ENCODE results near the gene ZNF837. TPM values are rescaled to one million over a fixed set of nuclear protein-coding genes. Genes with fewer than 3 reads are reported as not detected.

ZNF837 gene
- total RNA-seq, 1 experiment from 2014 or later, result 1.6 TPM

- ATAC-seq, result no peak
- TF ChIP-seq POLR2AphosphoS5 (IDR thresholded peaks at IDR 0.05; ENCODE audit: low read depth, low read length) (no peak), REST (IDR thresholded peaks at IDR 0.05; ENCODE audit: insufficient read depth in 1 of 2, low read depth in 2 of 2, low read length in 1 of 2) (no peak), TCF7L2 (IDR thresholded peaks at IDR 0.05; ENCODE audit: low read depth, low read length) (no peak), CTCF (IDR thresholded peaks at IDR 0.05) (no peak), SIN3A (IDR thresholded peaks at IDR 0.05; ENCODE audit: borderline replicate concordance, insufficient read depth, low read depth, low read length) (no peak)
- Histone ChIP-seq H3K9me3 (ENCODE audit: control insufficient read depth, insufficient read depth, low read depth, low read length) (no peaks in the 10 kb centered on the region), H3K36me3 (ENCODE audit: control insufficient read depth, insufficient read depth, low read length) (no peaks in the 10 kb centered on the region), H3K4me1 (ENCODE audit: control insufficient read depth, insufficient read depth, low read length) (peaks cover 26% of the 10 kb centered on the region), H3K27me3 (ENCODE audit: control insufficient read depth, insufficient read depth, low read length) (no peaks in the 10 kb centered on the region), H3K4me3 (ENCODE audit: low read depth in 2 of 2, low read length in 2 of 2) (peak overlapping the region; percentile 66 to 93), H3K27ac (ENCODE audit: low read length) (peak overlapping the region; percentile 91)
- ChIA-PET CTCF (no interaction called here), POLR2A (no interaction called here)
- intact Hi-C loops (cut with micrococcal nuclease; ENCODE audit: unreplicated experiment), result no loop called here
- BruUV-seq (replicated peaks), result no TSS peak
- no peak for DNase-seq (ENCODE audit: low read depth, low spot score)
- in situ Hi-C loops (cut with HindIII; ENCODE audit: low pct_unique_long_range_greater_than_20kb, low sequenced_read_pairs), result no loop called here
Measured at GRCh38 chr19:58400316-58400915, 19.6 kb upstream of the ZNF837 start.

GRCh38 chr19:58399903-58400302 is 19.1 kb upstream of the ZNF837 start:
- Histone ChIP-seq H3K9me3 (ENCODE audit: control insufficient read depth, insufficient read depth, low read depth, low read length) (no peaks in the 10 kb centered on the region), H3K36me3 (ENCODE audit: control insufficient read depth, insufficient read depth, low read length) (no peaks in the 10 kb centered on the region), H3K4me1 (ENCODE audit: control insufficient read depth, insufficient read depth, low read length) (peaks cover 26% of the 10 kb centered on the region), H3K27ac (ENCODE audit: low read length) (no peak overlapping the region), H3K4me3 (ENCODE audit: low read depth in 2 of 2, low read length in 2 of 2) (no peak overlapping the region), H3K27me3 (ENCODE audit: control insufficient read depth, insufficient read depth, low read length) (no peaks in the 10 kb centered on the region)
- ATAC-seq, result no peak
- no peak for DNase-seq (ENCODE audit: low read depth, low spot score)
- no TSS peak for BruUV-seq (replicated peaks)
- ChIA-PET POLR2A (no interaction called here), CTCF (no interaction called here)
- TF ChIP-seq POLR2AphosphoS5 (IDR thresholded peaks at IDR 0.05; ENCODE audit: low read depth, low read length) (no peak), TCF7L2 (IDR thresholded peaks at IDR 0.05; ENCODE audit: low read depth, low read length) (no peak), SIN3A (IDR thresholded peaks at IDR 0.05; ENCODE audit: borderline replicate concordance, insufficient read depth, low read depth, low read length) (no peak), CTCF (IDR thresholded peaks at IDR 0.05) (no peak), REST (IDR thresholded peaks at IDR 0.05; ENCODE audit: insufficient read depth in 1 of 2, low read depth in 2 of 2, low read length in 1 of 2) (no peak)
- intact Hi-C loops (cut with micrococcal nuclease; ENCODE audit: unreplicated experiment), result no loop called here
- in situ Hi-C loops (cut with HindIII; ENCODE audit: low pct_unique_long_range_greater_than_20kb, low sequenced_read_pairs), result no loop called here
